SHP77 (cell line): Measurements from ENCODE around the gene PTPRN2.

Source experiments
- DNase-seq, 2 experiments: peaks; one replicate each; lab custom pipeline; 2025; lab: John Stamatoyannopoulos, UW

The PTPRN2 gene

GRCh38 chr7:158576050-158576762 is 11.4 kb downstream of the PTPRN2 start:
- no peak for DNase-seq

GRCh38 chr7:158574308-158575036 is 13.2 kb downstream of the PTPRN2 start:
- no peak for DNase-seq

GRCh38 chr7:158573310-158573709 is 14.3 kb downstream of the PTPRN2 start:
- no peak for DNase-seq

- peak; percentile 76 to 85 for DNase-seq
These were observed 15.4 kb downstream of the PTPRN2 start for GRCh38 chr7:158572000-158572828.

- DNase-seq: no peak
These were observed 17.0 kb downstream of the PTPRN2 start for GRCh38 chr7:158570449-158571170.

- no peak for DNase-seq
These were observed 17.7 kb downstream of the PTPRN2 start for GRCh38 chr7:158569858-158570323.

GRCh38 chr7:158568974-158569857 is 18.4 kb downstream of the PTPRN2 start:
- DNase-seq: no peak

- DNase-seq: peak; percentile 26 to 30
These were observed 20.4 kb downstream of the PTPRN2 start for GRCh38 chr7:158567153-158567603.

GRCh38 chr7:158564663-158565035 is 23.0 kb downstream of the PTPRN2 start:
- DNase-seq: no peak

- no peak for DNase-seq
These were observed 23.5 kb downstream of the PTPRN2 start for GRCh38 chr7:158563911-158564662.

- DNase-seq: no peak
These were observed 24.6 kb downstream of the PTPRN2 start for GRCh38 chr7:158563051-158563450.

GRCh38 chr7:158562517-158562916 is 25.1 kb downstream of the PTPRN2 start:
- no peak for DNase-seq

GRCh38 chr7:158561659-158562058 is 26.0 kb downstream of the PTPRN2 start:
- no peak for DNase-seq

GRCh38 chr7:158560386-158560785 is 27.2 kb downstream of the PTPRN2 start:
- no peak for DNase-seq

- no peak for DNase-seq
These were observed 28.3 kb downstream of the PTPRN2 start for GRCh38 chr7:158559356-158559755.

GRCh38 chr7:158558816-158559215 is 28.8 kb downstream of the PTPRN2 start:
- DNase-seq: no peak

- no peak for DNase-seq
These were observed 30.2 kb downstream of the PTPRN2 start for GRCh38 chr7:158557441-158557755.

- no peak for DNase-seq
These were observed 30.7 kb downstream of the PTPRN2 start for GRCh38 chr7:158556721-158557440.

GRCh38 chr7:158555034-158555520 is 32.5 kb downstream of the PTPRN2 start:
- no peak for DNase-seq
